ENCODE measurements around the gene POU3F1. TPM values are rescaled to one million over a fixed set of nuclear protein-coding genes. Genes with fewer than 3 reads are reported as not detected.

POU3F1 gene
- total RNA-seq, 4 donors from 2014 or later, result 2.1 to 4.5 (median 2.8) TPM

- Histone ChIP-seq H3K27ac (peak overlapping the region in 1 of 4 donors; percentile 30), H3K9me3 (no peaks in the 10 kb centered on the region), H3K36me3 (no peaks in the 10 kb centered on the region), H3K4me3 (no peak overlapping the region), H3K27me3 (peaks cover 0 to 33% (median 0%) of the 10 kb centered on the region in 4 donors), H3K4me1 (peaks cover 0 to 58% (median 17%) of the 10 kb centered on the region in 3 donors)
- no peak for DNase-seq
- TF ChIP-seq POLR2A (IDR thresholded peaks at IDR 0.05) (no peak), CTCF (IDR thresholded peaks at IDR 0.05) (no peak)
- WGBS, 2 donors, result 82 to 97% methylated on average over 8 to 9 of the region's 9 CpGs
- intact Hi-C loops (cut with DNase I), result no loop called here
These were observed 41.1 kb upstream of the POU3F1 start for GRCh38 chr1:38087676-38088075.

- peaks cover 0 to 68% (median 22%) of the 10 kb centered on the region in 3 donors for H3K4me1 ChIP-seq
- TF ChIP-seq POLR2A (IDR thresholded peaks at IDR 0.05) (no peak), CTCF (IDR thresholded peaks at IDR 0.05) (no peak)
These were observed 39.2 kb upstream of the POU3F1 start for GRCh38 chr1:38085666-38086330.

GRCh38 chr1:38084700-38085099, 38.1 kb upstream of the POU3F1 start:
- peaks cover 0 to 11% (median 0%) of the 10 kb centered on the region in 4 donors for H3K27me3 ChIP-seq
- H3K36me3 ChIP-seq, result no peaks in the 10 kb centered on the region
- intact Hi-C loops (cut with DNase I), result no loop called here
- WGBS, 2 donors, result no CpG with 5 or more reads among the region's 1 CpG
- no peaks in the 10 kb centered on the region for H3K9me3 ChIP-seq
- TF ChIP-seq POLR2A (IDR thresholded peaks at IDR 0.05) (no peak), CTCF (IDR thresholded peaks at IDR 0.05) (no peak)
- H3K27ac ChIP-seq, result peak overlapping the region in 2 of 4 donors; percentile 14 to 25
- no peak overlapping the region for H3K4me3 ChIP-seq
- DNase-seq, result no peak
- H3K4me1 ChIP-seq, result peaks cover 0 to 68% (median 22%) of the 10 kb centered on the region in 3 donors

More at GRCh38 chr1:38085666-38086330, 39.2 kb upstream of the POU3F1 start:
- intact Hi-C loops (cut with DNase I), result no loop called here
- H3K4me3 ChIP-seq, result no peak overlapping the region
- 35 to 63% methylated on average over 3 of the region's 12 CpGs for WGBS, 2 donors
- no peak for DNase-seq
- H3K27ac ChIP-seq, result no peak overlapping the region
- no peaks in the 10 kb centered on the region for H3K9me3 ChIP-seq
- H3K27me3 ChIP-seq, result peaks cover 0 to 20% (median 0%) of the 10 kb centered on the region in 4 donors
- no peaks in the 10 kb centered on the region for H3K36me3 ChIP-seq

GRCh38 chr1:38084113-38084512, 37.5 kb upstream of the POU3F1 start:
- Histone ChIP-seq H3K9me3 (no peaks in the 10 kb centered on the region), H3K4me1 (peaks cover 0 to 65% (median 22%) of the 10 kb centered on the region in 3 donors), H3K36me3 (no peaks in the 10 kb centered on the region), H3K27ac (peak overlapping the region in 1 of 4 donors; percentile 25), H3K27me3 (peaks cover 0 to 10% (median 0%) of the 10 kb centered on the region in 4 donors), H3K4me3 (no peak overlapping the region)
- DNase-seq, result no peak
- WGBS, 2 donors, result no CpG with 5 or more reads among the region's 2 CpGs
- intact Hi-C loops (cut with DNase I), result no loop called here
- no peak for TF ChIP-seq CTCF (IDR thresholded peaks at IDR 0.05)

GRCh38 chr1:38083541-38083940, 36.9 kb upstream of the POU3F1 start:
- no peaks in the 10 kb centered on the region for H3K36me3 ChIP-seq
- peaks cover 0 to 5% (median 0%) of the 10 kb centered on the region in 4 donors for H3K27me3 ChIP-seq
- WGBS, 2 donors, result 79 to 86% methylated on average over 1 to 6 of the region's 7 CpGs
- no peaks in the 10 kb centered on the region for H3K9me3 ChIP-seq
- H3K27ac ChIP-seq, result no peak overlapping the region
- TF ChIP-seq CTCF (IDR thresholded peaks at IDR 0.05) (no peak), POLR2A (IDR thresholded peaks at IDR 0.05) (no peak)
- peaks cover 0 to 59% (median 22%) of the 10 kb centered on the region in 3 donors for H3K4me1 ChIP-seq
- DNase-seq, result no peak
- intact Hi-C loops (cut with DNase I), result no loop called here
- H3K4me3 ChIP-seq, result no peak overlapping the region

Data from esophagus squamous epithelium (tissue), 5 donors.